Upper lobe of left lung (tissue), 4 donors: ENCODE measurements around the gene RTEL1.
"Not testable (repeated sequence)": the region's sequence is repeated elsewhere in the genome, so short reads cannot be mapped to it uniquely, and the experiment has no call there.

Experiments
- EP300 ChIP-seq, 4 donors: sonication (generic); formaldehyde crosslinking; IDR thresholded peaks; one replicate each; pipeline ENCODE4 v1.5.1; 2017; ENCODE audit warnings: antibody characterized with exemption in 4 of 4, control low read depth in 2 of 4
- POLR2A ChIP-seq, 4 donors: fragments of 450-650 bp; IDR thresholded peaks; one replicate each; pipeline ENCODE4 v1.5.1; 2016 to 2017; ENCODE audit warnings: antibody characterized with exemption in 4 of 4, mild to moderate bottlenecking in 2 of 4
- POLR2AphosphoS5 ChIP-seq, 2 donors: sonication (generic); formaldehyde crosslinking; IDR thresholded peaks; one replicate each; pipeline ENCODE4 v1.5.1; 2017; ENCODE audit warnings: antibody characterized with exemption in 2 of 2
- TF ChIP-seq, protein P1 (sequence below), 6 experiments: fragments of 450-650 bp in 4 of 6; fragments of 200-600 bp in 2 of 6; sonication (generic) in 2 of 6; IDR thresholded peaks; one replicate each; pipeline ENCODE4 v1.5.1; 2016 to 2019; ENCODE audit warnings: antibody characterized with exemption in 6 of 6

DNA sequence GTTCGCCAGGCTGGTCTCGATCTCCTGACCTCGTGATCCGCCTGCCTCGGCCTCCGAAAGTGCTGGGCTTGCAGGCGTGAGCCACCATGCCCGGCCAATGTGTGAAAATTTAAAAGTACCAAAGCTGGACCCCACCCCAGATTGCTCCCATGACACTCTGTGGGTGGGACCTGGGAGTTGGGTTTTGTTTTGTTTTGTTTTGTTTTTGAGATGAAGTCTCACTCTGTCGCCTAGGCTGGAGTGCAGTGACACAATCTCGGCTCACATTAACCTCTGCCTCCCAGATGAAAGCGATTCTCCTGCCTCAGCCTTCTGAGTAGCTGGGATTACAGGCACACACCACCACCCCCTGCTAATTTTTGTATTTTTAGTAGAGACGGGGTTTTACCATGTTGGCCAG lies 13.6 kb downstream of the RTEL1 start:
- TF ChIP-seq, protein P1, sequence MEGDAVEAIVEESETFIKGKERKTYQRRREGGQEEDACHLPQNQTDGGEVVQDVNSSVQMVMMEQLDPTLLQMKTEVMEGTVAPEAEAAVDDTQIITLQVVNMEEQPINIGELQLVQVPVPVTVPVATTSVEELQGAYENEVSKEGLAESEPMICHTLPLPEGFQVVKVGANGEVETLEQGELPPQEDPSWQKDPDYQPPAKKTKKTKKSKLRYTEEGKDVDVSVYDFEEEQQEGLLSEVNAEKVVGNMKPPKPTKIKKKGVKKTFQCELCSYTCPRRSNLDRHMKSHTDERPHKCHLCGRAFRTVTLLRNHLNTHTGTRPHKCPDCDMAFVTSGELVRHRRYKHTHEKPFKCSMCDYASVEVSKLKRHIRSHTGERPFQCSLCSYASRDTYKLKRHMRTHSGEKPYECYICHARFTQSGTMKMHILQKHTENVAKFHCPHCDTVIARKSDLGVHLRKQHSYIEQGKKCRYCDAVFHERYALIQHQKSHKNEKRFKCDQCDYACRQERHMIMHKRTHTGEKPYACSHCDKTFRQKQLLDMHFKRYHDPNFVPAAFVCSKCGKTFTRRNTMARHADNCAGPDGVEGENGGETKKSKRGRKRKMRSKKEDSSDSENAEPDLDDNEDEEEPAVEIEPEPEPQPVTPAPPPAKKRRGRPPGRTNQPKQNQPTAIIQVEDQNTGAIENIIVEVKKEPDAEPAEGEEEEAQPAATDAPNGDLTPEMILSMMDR (IDR thresholded peaks at IDR 0.05) = not testable (repeated sequence)
- TF ChIP-seq POLR2AphosphoS5, POLR2A, EP300 (IDR thresholded peaks at IDR 0.05): not testable (repeated sequence)
